ENCODE measurements around the gene IKZF1. TPM values are rescaled to one million over a fixed set of nuclear protein-coding genes. Genes with fewer than 3 reads are reported as not detected.

The IKZF1 gene
- total and polyA plus RNA-seq, 2 of the 4 experiments (the other 2 are of a cell fraction), result not detected

DNA sequence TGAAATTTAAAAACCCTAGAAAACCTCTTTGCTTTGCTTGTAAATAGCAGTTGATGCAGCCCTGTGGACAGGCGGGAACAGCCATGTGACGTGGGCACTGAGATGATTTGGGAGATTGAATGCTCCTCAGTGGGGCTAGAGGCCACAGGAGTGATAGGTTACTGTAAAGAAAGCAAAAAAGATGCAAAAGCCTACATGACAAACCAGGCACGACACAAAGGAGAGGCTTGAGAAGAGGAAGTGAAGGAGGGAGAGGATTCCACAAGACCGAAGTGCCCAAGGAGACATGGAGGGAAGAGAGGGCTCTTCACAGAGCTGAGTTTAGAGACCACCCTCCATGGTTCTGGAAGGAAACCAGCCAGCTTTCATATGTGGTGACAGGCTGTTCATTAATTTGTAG, 25.7 kb downstream of the IKZF1 start:
- intact Hi-C loops (cut with micrococcal nuclease) (no loop called here), in situ Hi-C loops (cut with MboI; ENCODE audit: low sequenced_read_pairs) (no loop called here), dilution Hi-C loops (cut with HindIII; ENCODE audit: low sequenced_read_pairs, unreplicated experiment) (no loop called here)
- no peak for DNase-seq
- H2BK120ac ChIP-seq (ENCODE audit: low read depth, low read length), result no peak overlapping the region
- BruUV-seq (replicated peaks), result no TSS peak
- H2BK20ac ChIP-seq (ENCODE audit: low read depth, low read length), result no peak overlapping the region
- no peak overlapping the region for H3K56ac ChIP-seq (ENCODE audit: extremely low read depth, insufficient read depth, low read length)
- H4K5ac ChIP-seq (ENCODE audit: low read depth, low read length), result no peak overlapping the region
- no peak for ATAC-seq (ENCODE audit: low read depth)
- H3K4me2 ChIP-seq (ENCODE audit: low read depth, low read length), result no peak overlapping the region
- no peak overlapping the region for H4K91ac ChIP-seq (ENCODE audit: insufficient read depth, low read depth, low read length)
- H3K27ac ChIP-seq (ENCODE audit: insufficient read depth, low read length), result no peak overlapping the region
- no peak overlapping the region for H3K23ac ChIP-seq (ENCODE audit: low read depth, low read length)
- POLR2A ChIA-PET (ENCODE audit: unreplicated experiment), result no interaction called here
- H4K20me1 ChIP-seq (ENCODE audit: insufficient read depth, low read length), result no peaks in the 10 kb centered on the region
- H2BK5ac ChIP-seq (ENCODE audit: low read depth, low read length, poor library complexity, severe bottlenecking), result no peak overlapping the region
- no peak overlapping the region for H2BK15ac ChIP-seq (ENCODE audit: low read depth, low read length)
- H3K4ac ChIP-seq (ENCODE audit: low read depth, low read length), result no peak overlapping the region
- no peaks in the 10 kb centered on the region for H3K4me1 ChIP-seq (ENCODE audit: control insufficient read depth, insufficient read depth, low read length)
- H2AK5ac ChIP-seq (ENCODE audit: low read depth, low read length), result no peak overlapping the region
- no peaks in the 10 kb centered on the region for H3K27me3 ChIP-seq (ENCODE audit: control insufficient read depth, insufficient read depth, low read length)
- no peak overlapping the region for H3K9ac ChIP-seq (ENCODE audit: low read depth, low read length)
- no peak overlapping the region for H2AK9ac ChIP-seq (replicated peaks; ENCODE audit: low read depth, low read length, poor library complexity)
- no peak overlapping the region for H3K14ac ChIP-seq (replicated peaks; ENCODE audit: low read depth, low read length)
- H3K4me3 ChIP-seq (ENCODE audit: insufficient read depth, low read depth, low read length), result no peak overlapping the region
- H3K18ac ChIP-seq (ENCODE audit: low read depth, low read length), result no peak overlapping the region
- no peak overlapping the region for H4K8ac ChIP-seq (ENCODE audit: low read depth in 2 of 2, low read length in 2 of 2)
- H3K9me1 ChIP-seq (ENCODE audit: insufficient read depth, low read length), result 0 out of 2 replicates have a peak, but pooled peaks cover 5% of the 10 kb centered on the region
- H3K79me1 ChIP-seq (ENCODE audit: low read depth in 1 of 2, low read length in 2 of 2), result no peaks in the 10 kb centered on the region
- no peak overlapping the region for H2AFZ ChIP-seq (replicated peaks; ENCODE audit: low read length, poor library complexity)
- 76% methylated on average over 3 of the region's 4 CpGs; no CpG with 5 or more reads in 1 of the 2 experiments for WGBS, 2 experiments (ENCODE audit: extremely low coverage in 2 of 2, insufficient read length in 1 of 2)
- CTCF ChIA-PET, result no interaction called here
- H3K36me3 ChIP-seq (ENCODE audit: control insufficient read depth, insufficient read depth, low read length), result no peaks in the 10 kb centered on the region
- TF ChIP-seq RCOR1 (IDR thresholded peaks at IDR 0.05; ENCODE audit: insufficient replicate concordance, low read length) (no peak), RFX5 (IDR thresholded peaks at IDR 0.05; ENCODE audit: low read depth, low read length) (no peak), SMC3 (IDR thresholded peaks at IDR 0.05; ENCODE audit: low read depth, low read length) (no peak), FOS (IDR thresholded peaks at IDR 0.05; ENCODE audit: low read depth, low read length) (no peak), NFE2L2 (IDR thresholded peaks at IDR 0.05; ENCODE audit: low read depth, low read length) (no peak), MXI1 (IDR thresholded peaks at IDR 0.05; ENCODE audit: borderline replicate concordance, low read depth, low read length) (no peak), MAZ (IDR thresholded peaks at IDR 0.05; ENCODE audit: borderline replicate concordance, low read depth, low read length) (no peak), RAD21 (IDR thresholded peaks at IDR 0.05; ENCODE audit: low read length) (no peak), MAFK (IDR thresholded peaks at IDR 0.05; ENCODE audit: low read depth, low read length) (no peak), BHLHE40 (IDR thresholded peaks at IDR 0.05; ENCODE audit: low read depth, low read length) (no peak)
- TF ChIP-seq, protein P1, sequence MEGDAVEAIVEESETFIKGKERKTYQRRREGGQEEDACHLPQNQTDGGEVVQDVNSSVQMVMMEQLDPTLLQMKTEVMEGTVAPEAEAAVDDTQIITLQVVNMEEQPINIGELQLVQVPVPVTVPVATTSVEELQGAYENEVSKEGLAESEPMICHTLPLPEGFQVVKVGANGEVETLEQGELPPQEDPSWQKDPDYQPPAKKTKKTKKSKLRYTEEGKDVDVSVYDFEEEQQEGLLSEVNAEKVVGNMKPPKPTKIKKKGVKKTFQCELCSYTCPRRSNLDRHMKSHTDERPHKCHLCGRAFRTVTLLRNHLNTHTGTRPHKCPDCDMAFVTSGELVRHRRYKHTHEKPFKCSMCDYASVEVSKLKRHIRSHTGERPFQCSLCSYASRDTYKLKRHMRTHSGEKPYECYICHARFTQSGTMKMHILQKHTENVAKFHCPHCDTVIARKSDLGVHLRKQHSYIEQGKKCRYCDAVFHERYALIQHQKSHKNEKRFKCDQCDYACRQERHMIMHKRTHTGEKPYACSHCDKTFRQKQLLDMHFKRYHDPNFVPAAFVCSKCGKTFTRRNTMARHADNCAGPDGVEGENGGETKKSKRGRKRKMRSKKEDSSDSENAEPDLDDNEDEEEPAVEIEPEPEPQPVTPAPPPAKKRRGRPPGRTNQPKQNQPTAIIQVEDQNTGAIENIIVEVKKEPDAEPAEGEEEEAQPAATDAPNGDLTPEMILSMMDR (conservative IDR thresholded peaks at IDR 0.05; ENCODE audit: low read depth, low read length), result no peak
- TF ChIP-seq, protein P2, sequence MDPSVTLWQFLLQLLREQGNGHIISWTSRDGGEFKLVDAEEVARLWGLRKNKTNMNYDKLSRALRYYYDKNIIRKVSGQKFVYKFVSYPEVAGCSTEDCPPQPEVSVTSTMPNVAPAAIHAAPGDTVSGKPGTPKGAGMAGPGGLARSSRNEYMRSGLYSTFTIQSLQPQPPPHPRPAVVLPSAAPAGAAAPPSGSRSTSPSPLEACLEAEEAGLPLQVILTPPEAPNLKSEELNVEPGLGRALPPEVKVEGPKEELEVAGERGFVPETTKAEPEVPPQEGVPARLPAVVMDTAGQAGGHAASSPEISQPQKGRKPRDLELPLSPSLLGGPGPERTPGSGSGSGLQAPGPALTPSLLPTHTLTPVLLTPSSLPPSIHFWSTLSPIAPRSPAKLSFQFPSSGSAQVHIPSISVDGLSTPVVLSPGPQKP (IDR thresholded peaks at IDR 0.05; ENCODE audit: borderline replicate concordance, low read depth, low read length), result no peak
- TF ChIP-seq, protein P3, sequence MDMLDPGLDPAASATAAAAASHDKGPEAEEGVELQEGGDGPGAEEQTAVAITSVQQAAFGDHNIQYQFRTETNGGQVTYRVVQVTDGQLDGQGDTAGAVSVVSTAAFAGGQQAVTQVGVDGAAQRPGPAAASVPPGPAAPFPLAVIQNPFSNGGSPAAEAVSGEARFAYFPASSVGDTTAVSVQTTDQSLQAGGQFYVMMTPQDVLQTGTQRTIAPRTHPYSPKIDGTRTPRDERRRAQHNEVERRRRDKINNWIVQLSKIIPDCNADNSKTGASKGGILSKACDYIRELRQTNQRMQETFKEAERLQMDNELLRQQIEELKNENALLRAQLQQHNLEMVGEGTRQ (IDR thresholded peaks at IDR 0.05; ENCODE audit: low read depth, low read length), result no peak
- no peaks in the 10 kb centered on the region for H3K9me3 ChIP-seq (ENCODE audit: control insufficient read depth, insufficient read depth, low read length)
